Natural killer cell (primary cell): ENCODE results near the gene SLC6A13. TPM values are rescaled to one million over a fixed set of nuclear protein-coding genes. Genes with fewer than 3 reads are reported as not detected.

ENCODE experiments used
- ATAC-seq, 3 donors: fragments of 150-1000 bp in 2 of 3; fragments of 200-7000 bp in 1 of 3; cut with Tn5 transposase; 1 replicate in 1 of 3; 2 replicates in 2 of 3; pipeline ENCODE4 v1.10.0; 2021; ENCODE audit warnings: mild to moderate bottlenecking in 2 of 3, moderate library complexity in 2 of 3
- DNase-seq, 2 donors: peaks; one replicate each; pipeline versions ENCODE4 v3.0.0 to v3.0.0-alpha.2; 2013 to 2021; ENCODE audit warnings: mixed read lengths in 1 of 2
- H3K27ac ChIP-seq: one replicate; pipeline ENCODE4 v1.5.1; 2013; ENCODE audit warnings: mild to moderate bottlenecking, low read length
- H3K27me3 ChIP-seq: one replicate; pipeline ENCODE4 v1.6.1; 2013; ENCODE audit warnings: low read length; ENCODE audit not compliant: control insufficient read depth, insufficient read depth
- H3K36me3 ChIP-seq: one replicate; pipeline ENCODE4 v1.6.1; 2013; ENCODE audit warnings: low read length; ENCODE audit not compliant: control insufficient read depth, insufficient read depth
- H3K4me1 ChIP-seq: one replicate; pipeline ENCODE4 v1.6.1; 2013; ENCODE audit warnings: low read length; ENCODE audit not compliant: control insufficient read depth, insufficient read depth
- H3K4me3 ChIP-seq: one replicate; pipeline ENCODE4 v1.5.1; 2013; ENCODE audit warnings: low read length
- H3K9me3 ChIP-seq: one replicate; pipeline ENCODE4 v1.6.1; 2013; ENCODE audit warnings: low read length; ENCODE audit not compliant: control insufficient read depth, insufficient read depth
- H3K27ac Mint-ChIP-seq, 2 donors: one replicate each; pipeline ENCODE4 v1.8.0; 2022; ENCODE audit warnings: mild to moderate bottlenecking in 2 of 2, mixed read lengths in 2 of 2, moderate library complexity in 1 of 2
- H3K27me3 Mint-ChIP-seq, 2 donors: one replicate each; pipeline ENCODE4 v1.8.0; 2022; ENCODE audit warnings: low read depth in 2 of 2, mixed read lengths in 2 of 2
- H3K36me3 Mint-ChIP-seq: one replicate; pipeline ENCODE4 v1.8.0; 2022; ENCODE audit warnings: mixed read lengths
- H3K4me1 Mint-ChIP-seq, 2 donors: one replicate each; pipeline ENCODE4 v1.8.0; 2022; ENCODE audit warnings: mixed read lengths in 2 of 2
- H3K4me3 Mint-ChIP-seq: one replicate; pipeline ENCODE4 v1.8.0; 2022; ENCODE audit warnings: mild to moderate bottlenecking, moderate library complexity, mixed read lengths
- H3K9me3 Mint-ChIP-seq, 2 donors: one replicate each; pipeline ENCODE4 v1.8.0; 2022; ENCODE audit warnings: mixed read lengths in 2 of 2
- CTCF ChIP-seq: fragments of 200-600 bp; IDR thresholded peaks from one replicate; pipeline ENCODE4 v1.8.0; 2022; ENCODE audit warnings: antibody characterized with exemption
- WGBS: methylation state at CpG from one replicate; pipeline ENCODE4 v1.1.7; 2013; ENCODE audit warnings: missing lambda C conversion rate; ENCODE audit not compliant: insufficient coverage; 5-methylcytosine and 5-hydroxymethylcytosine counted together
- intact Hi-C: fragments of 100-400 bp; cut with micrococcal nuclease; formaldehyde crosslinking; loops from one replicate; pipeline ENCODE4 v1.14.2; 2022
- total RNA-seq, 4 donors: library from RNA; stranded (reverse); fragments of 120-200 nt in 1 of 4; gene quantifications; one replicate each; pipeline versions ENCODE4 v1.2.3 to v1.2.4, GENCODE V29; 2013 to 2022

The SLC6A13 gene
- total RNA-seq, 3 donors from 2014 or later (not counting 1 experiment from before 2014, with no cell fraction given), result 0.79 to 2.2 TPM; not detected in 1

GRCh38 chr12:286531-287300, 24.1 kb upstream of the SLC6A13 start:
- no peaks in the 10 kb centered on the region for H3K9me3 Mint-ChIP-seq
- no peaks in the 10 kb centered on the region for H3K9me3 ChIP-seq

DNA sequence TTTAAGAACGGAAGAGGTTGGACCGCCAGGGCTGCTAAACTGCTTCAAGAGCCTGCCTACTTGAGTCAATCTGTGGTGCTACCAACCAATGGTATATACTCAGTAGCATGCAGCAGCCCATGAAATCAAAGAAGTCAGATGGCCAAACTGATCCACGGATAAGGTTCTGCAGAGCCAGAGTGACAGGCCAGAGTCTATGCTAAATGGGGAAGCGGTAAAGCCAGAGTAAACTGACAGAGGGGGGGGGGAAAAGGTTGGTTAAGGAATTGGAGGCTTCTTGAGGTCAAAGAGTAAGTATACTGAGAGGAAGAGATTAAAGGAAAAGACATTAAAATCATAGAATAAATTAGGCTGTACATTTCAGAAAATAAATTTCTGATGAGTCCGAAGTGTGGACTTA, 15.4 kb upstream of the SLC6A13 start:
- DNase-seq, result no peak
- 96% methylated on average over 5 of the region's 5 CpGs for WGBS
- H3K9me3 Mint-ChIP-seq, result no peaks in the 10 kb centered on the region

More at GRCh38 chr12:286531-287300, 24.1 kb upstream of the SLC6A13 start:
- no peak overlapping the region for H3K27ac ChIP-seq
- H3K4me3 ChIP-seq, result no peak overlapping the region
- H3K36me3 ChIP-seq, result peaks cover 56% of the 10 kb centered on the region
- DNase-seq (no peak), ATAC-seq (no peak)
- Mint-ChIP-seq H3K27ac (peak overlapping the region; percentile 58 to 75), H3K4me3 (no peak overlapping the region), H3K27me3 (no peaks in the 10 kb centered on the region), H3K4me1 (peaks cover 49 to 57% of the 10 kb centered on the region in 2 donors), H3K36me3 (peaks cover 16% of the 10 kb centered on the region)
- intact Hi-C loops, result no loop called here
- H3K27me3 ChIP-seq, result no peaks in the 10 kb centered on the region
- no peaks in the 10 kb centered on the region for H3K4me1 ChIP-seq
- no peak for TF ChIP-seq CTCF
- WGBS, result 72% methylated on average over 4 of the region's 5 CpGs

GRCh38 chr12:275812-276211, 13.2 kb upstream of the SLC6A13 start:
- no peak for TF ChIP-seq CTCF
- Histone ChIP-seq H3K36me3 (peaks cover 8% of the 10 kb centered on the region), H3K27me3 (no peaks in the 10 kb centered on the region), H3K4me1 (no peaks in the 10 kb centered on the region), H3K9me3 (no peaks in the 10 kb centered on the region), H3K27ac (no peak overlapping the region), H3K4me3 (no peak overlapping the region)
- ATAC-seq (no peak), DNase-seq (no peak)
- peaks cover 16 to 28% of the 10 kb centered on the region in 2 donors for H3K4me1 Mint-ChIP-seq
- no peak overlapping the region for H3K27ac Mint-ChIP-seq
- H3K36me3 Mint-ChIP-seq, result no peaks in the 10 kb centered on the region
- H3K4me3 Mint-ChIP-seq, result no peak overlapping the region
- H3K9me3 Mint-ChIP-seq, result no peaks in the 10 kb centered on the region
- 86% methylated on average over 6 of the region's 6 CpGs for WGBS
- intact Hi-C loops, result no loop called here
- H3K27me3 Mint-ChIP-seq, result no peaks in the 10 kb centered on the region

More for the DNA sequence above, 15.4 kb upstream of the SLC6A13 start:
- intact Hi-C loops, result no loop called here
- peaks cover under 1 to 18% of the 10 kb centered on the region in 2 donors for H3K4me1 Mint-ChIP-seq
- H3K27ac Mint-ChIP-seq, result peak overlapping the region in 1 of 2 donors; percentile 21
- Histone ChIP-seq H3K36me3 (peaks cover 25% of the 10 kb centered on the region), H3K4me3 (no peak overlapping the region), H3K27ac (no peak overlapping the region), H3K4me1 (no peaks in the 10 kb centered on the region), H3K27me3 (no peaks in the 10 kb centered on the region), H3K9me3 (no peaks in the 10 kb centered on the region)
- H3K4me3 Mint-ChIP-seq, result no peak overlapping the region
- H3K36me3 Mint-ChIP-seq, result no peaks in the 10 kb centered on the region
- no peak for TF ChIP-seq CTCF
- no peak for ATAC-seq
- H3K27me3 Mint-ChIP-seq, result no peaks in the 10 kb centered on the region
